Measurements from ENCODE around the gene LGI4.
A peak's percentile ranks its signal among the peaks of the same experiment; 100 is the strongest.

LGI4 gene

GRCh38 chr19:35136977-35137702 lies 2.3 kb upstream of the LGI4 start:
- Histone ChIP-seq H3K27ac (ENCODE audit: low read depth, low read length, poor library complexity, severe bottlenecking) (no peak overlapping the region), H4K20me1 (ENCODE audit: insufficient read depth, low read length) (no peaks in the 10 kb centered on the region)

GRCh38 chr19:35136231-35136630 lies 1.4 kb upstream of the LGI4 start:
- no peaks in the 10 kb centered on the region for H4K20me1 ChIP-seq (ENCODE audit: insufficient read depth, low read length)
- no peaks in the 10 kb centered on the region; the same call in 1 of the 2 replicates for H3K27me3 ChIP-seq (ENCODE audit: insufficient read depth, low read length)
- H3K4me1 ChIP-seq (ENCODE audit: insufficient read depth, low read length, severe bottlenecking): no peaks in the 10 kb centered on the region
- H3K36me3 ChIP-seq (ENCODE audit: insufficient read depth, low read length): no peaks in the 10 kb centered on the region
- no peak overlapping the region for H3K9ac ChIP-seq (ENCODE audit: low read length)
- no peak for TF ChIP-seq CTCF (IDR thresholded peaks at IDR 0.05; ENCODE audit: low read length)
- TF ChIP-seq EZH2 (IDR thresholded peaks at IDR 0.05; ENCODE audit: borderline replicate concordance, low read length): no peak
- no peak overlapping the region for H3K27ac ChIP-seq (ENCODE audit: low read depth, low read length, poor library complexity, severe bottlenecking)
- H3K4me3 ChIP-seq (ENCODE audit: low read depth, low read length, poor library complexity, severe bottlenecking): no peak overlapping the region
- H3K79me2 ChIP-seq (ENCODE audit: insufficient read depth, low read length): no peaks in the 10 kb centered on the region
- no peak overlapping the region for H3K4me2 ChIP-seq (ENCODE audit: low read length)
- no peaks in the 10 kb centered on the region for H3K9me3 ChIP-seq (ENCODE audit: low read length)
- H3F3A ChIP-seq (ENCODE audit: insufficient read depth, low read length): no peaks in the 10 kb centered on the region
- H2AFZ ChIP-seq (ENCODE audit: low read length): no peak overlapping the region
- no peaks in the 10 kb centered on the region for H3K9me2 ChIP-seq (ENCODE audit: low read depth, low read length)

More at GRCh38 chr19:35136977-35137702, 2.3 kb upstream of the LGI4 start:
- Histone ChIP-seq H3K4me2 (ENCODE audit: low read length) (no peak overlapping the region), H3K4me3 (ENCODE audit: low read depth, low read length, poor library complexity, severe bottlenecking) (no peak overlapping the region), H3K79me2 (ENCODE audit: insufficient read depth, low read length) (no peaks in the 10 kb centered on the region), H3F3A (ENCODE audit: insufficient read depth, low read length) (no peaks in the 10 kb centered on the region; the same call in 1 of the 2 replicates), H2AFZ (ENCODE audit: low read length) (no peak overlapping the region), H3K9me2 (ENCODE audit: low read depth, low read length) (no peaks in the 10 kb centered on the region), H3K36me3 (ENCODE audit: insufficient read depth, low read length) (no peaks in the 10 kb centered on the region), H3K4me1 (ENCODE audit: insufficient read depth, low read length, severe bottlenecking) (peaks cover 8% of the 10 kb centered on the region), H3K9ac (ENCODE audit: low read length) (no peak overlapping the region), H3K27me3 (ENCODE audit: insufficient read depth, low read length) (no peaks in the 10 kb centered on the region; the same call in 1 of the 2 replicates), H3K9me3 (ENCODE audit: low read length) (no peaks in the 10 kb centered on the region)
- TF ChIP-seq CTCF (IDR thresholded peaks at IDR 0.05; ENCODE audit: low read length): no peak
- TF ChIP-seq EZH2 (IDR thresholded peaks at IDR 0.05; ENCODE audit: borderline replicate concordance, low read length): no peak

DNA sequence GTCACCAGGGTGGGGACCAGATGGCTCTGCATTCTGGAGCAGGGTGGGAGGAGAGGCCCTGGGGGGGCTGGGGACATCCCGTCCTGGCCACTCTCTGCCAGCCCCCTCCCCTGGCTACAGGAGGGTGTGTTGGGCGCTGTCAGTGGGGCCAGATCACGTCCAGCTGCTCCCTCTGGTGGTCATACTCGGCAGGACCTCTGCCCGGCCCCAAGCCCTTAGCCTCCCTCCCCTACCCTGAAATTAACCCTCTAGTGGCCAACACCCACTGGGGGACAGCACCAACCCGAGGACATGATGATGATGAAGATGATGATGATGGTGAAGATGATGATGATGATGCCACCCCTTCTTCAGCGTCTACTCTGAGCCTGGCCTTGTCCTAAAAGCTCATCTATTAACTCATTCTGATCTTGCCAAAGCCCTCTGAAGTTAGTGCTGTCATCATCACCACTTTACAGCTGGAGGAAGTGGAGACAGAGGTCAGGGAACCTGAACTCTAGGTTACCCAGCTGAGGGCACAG lies 590 bp upstream of the LGI4 start:
- Histone ChIP-seq H3K27ac (ENCODE audit: low read depth, low read length, poor library complexity, severe bottlenecking) (no peak overlapping the region), H2AFZ (ENCODE audit: low read length) (no peak overlapping the region), H3K4me3 (ENCODE audit: low read depth, low read length, poor library complexity, severe bottlenecking) (no peak overlapping the region), H3K4me2 (ENCODE audit: low read length) (no peak overlapping the region), H4K20me1 (ENCODE audit: insufficient read depth, low read length) (no peaks in the 10 kb centered on the region), H3K9me2 (ENCODE audit: low read depth, low read length) (no peaks in the 10 kb centered on the region), H3K27me3 (ENCODE audit: insufficient read depth, low read length) (no peaks in the 10 kb centered on the region; the same call in 1 of the 2 replicates), H3K9me3 (ENCODE audit: low read length) (no peaks in the 10 kb centered on the region), H3K79me2 (ENCODE audit: insufficient read depth, low read length) (no peaks in the 10 kb centered on the region), H3K4me1 (ENCODE audit: insufficient read depth, low read length, severe bottlenecking) (no peaks in the 10 kb centered on the region), H3F3A (ENCODE audit: insufficient read depth, low read length) (no peaks in the 10 kb centered on the region), H3K36me3 (ENCODE audit: insufficient read depth, low read length) (no peaks in the 10 kb centered on the region), H3K9ac (ENCODE audit: low read length) (no peak overlapping the region)
- TF ChIP-seq CTCF (IDR thresholded peaks at IDR 0.05; ENCODE audit: low read length) (peak; percentile 92), EZH2 (IDR thresholded peaks at IDR 0.05; ENCODE audit: borderline replicate concordance, low read length) (no peak)
